M059J (cell line): Measurements from ENCODE around the gene OR2T34. TPM values are rescaled to one million over a fixed set of nuclear protein-coding genes. Genes with fewer than 3 reads are reported as not detected.
"Not testable (repeated sequence)": the region's sequence is repeated elsewhere in the genome, so short reads cannot be mapped to it uniquely, and the experiment has no call there.

Experiments used
- DNase-seq: peaks from one replicate; pipeline ENCODE4 v3.0.0-alpha.2; 2012; ENCODE audit warnings: low read depth
- total RNA-seq: library from RNA; depleted of rRNA; stranded (reverse); fragments of >200 nt; shearing (Covaris generic); gene quantifications from 2 replicates; pipeline ENCODE4 v1.2.3, GENCODE V29; 2014; rRNA removed

Gene OR2T34
- total RNA-seq = not detected in 2 replicates

- not testable (repeated sequence) for DNase-seq
These were observed at the start of gene OR2T34 for GRCh38 chr1:248574657-248575056. TSS of gene OR2T34 (minus strand) at chr1:248574757. CDS start at chr1:248574757, 0 bp downstream.

- peak; percentile 25 for DNase-seq
These were observed 48.0 kb upstream of the OR2T34 start for GRCh38 chr1:248622570-248623001.

- no peak for DNase-seq
These were observed 47.2 kb upstream of the OR2T34 start for GRCh38 chr1:248621770-248622169.

GRCh38 chr1:248618878-248619277 lies 44.3 kb upstream of the OR2T34 start:
- peak; percentile 26 for DNase-seq

- DNase-seq = no peak
These were observed 43.6 kb upstream of the OR2T34 start for GRCh38 chr1:248618119-248618518.

- DNase-seq = no peak
These were observed 39.2 kb upstream of the OR2T34 start for GRCh38 chr1:248613742-248614141.

GRCh38 chr1:248611883-248612414 lies 37.4 kb upstream of the OR2T34 start:
- no peak for DNase-seq

GRCh38 chr1:248610301-248610700 lies 35.7 kb upstream of the OR2T34 start:
- no peak for DNase-seq

GRCh38 chr1:248599396-248599795 lies 24.8 kb upstream of the OR2T34 start:
- DNase-seq = no peak

GRCh38 chr1:248597589-248597988 lies 23.0 kb upstream of the OR2T34 start, which contains the start of gene OR2T10:
TSS of gene OR2T10 (minus strand) at chr1:248597700. CDS start at chr1:248593768, 3,932 bp downstream.
- no peak for DNase-seq

- no peak for DNase-seq
These were observed 22.1 kb upstream of the OR2T34 start for GRCh38 chr1:248596615-248597014.

- no peak for DNase-seq
These were observed 18.7 kb upstream of the OR2T34 start for GRCh38 chr1:248593226-248593625.

GRCh38 chr1:248592655-248593054 lies 18.1 kb upstream of the OR2T34 start:
- no peak for DNase-seq

- DNase-seq = no peak
These were observed 15.5 kb upstream of the OR2T34 start for GRCh38 chr1:248590055-248590454.

- DNase-seq = no peak
These were observed 14.8 kb upstream of the OR2T34 start for GRCh38 chr1:248589334-248589733.

GRCh38 chr1:248585266-248585665 lies 10.7 kb upstream of the OR2T34 start:
- DNase-seq = no peak

GRCh38 chr1:248576260-248576980 lies 1.9 kb upstream of the OR2T34 start:
- DNase-seq = no peak

GRCh38 chr1:248573856-248574255 lies 701 bp downstream of the OR2T34 start:
- DNase-seq = not testable (repeated sequence)

GRCh38 chr1:248572049-248572448 lies 2.5 kb downstream of the OR2T34 start:
- not testable (repeated sequence) for DNase-seq

GRCh38 chr1:248570811-248571210 lies 3.7 kb downstream of the OR2T34 start:
- not testable (repeated sequence) for DNase-seq

- DNase-seq = not testable (repeated sequence)
These were observed 5.5 kb downstream of the OR2T34 start for GRCh38 chr1:248569049-248569448.

GRCh38 chr1:248565530-248566373 lies 8.8 kb downstream of the OR2T34 start:
- not testable (repeated sequence) for DNase-seq
